GM19397 (cell line): ENCODE data around the gene TUBGCP3.
"Not testable (repeated sequence)": the region's sequence is repeated elsewhere in the genome, so short reads cannot be mapped to it uniquely, and the experiment has no call there.

Experiments used
- ATAC-seq: cut with Tn5 transposase; IDR thresholded peaks from one replicate; pipeline ENCODE4 v1.9.1; 2021; ENCODE audit warnings: mild to moderate bottlenecking, moderate library complexity; ENCODE audit not compliant: unreplicated experiment

TUBGCP3 gene

DNA sequence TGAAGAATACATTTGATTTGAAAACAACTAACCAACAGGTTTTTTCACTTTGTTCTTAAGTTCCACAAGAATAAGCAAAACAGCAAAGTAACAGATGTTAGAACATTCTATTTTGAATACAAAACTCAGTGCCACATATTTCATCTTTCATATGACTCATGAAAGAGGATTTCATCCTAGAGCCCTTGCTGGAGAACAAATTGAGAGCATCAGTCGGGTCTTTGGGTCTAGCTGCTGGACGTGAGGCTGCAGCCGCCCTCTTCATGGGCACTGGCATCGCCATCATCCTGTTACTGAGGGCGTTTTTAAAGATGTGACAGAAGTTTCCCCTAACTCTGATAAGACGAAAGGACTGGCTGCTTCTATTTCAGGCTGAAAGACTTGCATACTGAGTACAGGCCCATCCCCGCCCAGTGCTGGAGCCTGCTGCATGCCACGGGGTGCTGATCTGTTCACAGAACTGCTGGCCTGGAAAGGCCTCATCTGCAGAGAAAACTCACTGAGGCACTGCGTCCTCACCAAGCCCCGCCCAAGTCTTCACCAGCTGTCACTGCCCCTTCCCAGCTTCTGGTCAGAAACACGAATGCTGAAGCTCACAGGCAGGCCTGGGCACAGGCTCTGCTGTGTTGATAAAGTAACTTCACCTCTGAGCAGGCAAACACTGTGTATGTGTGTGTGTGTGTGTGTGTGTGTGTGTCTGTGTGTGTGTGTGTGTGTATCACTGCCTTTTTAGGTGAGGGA is 101.4 kb downstream of the TUBGCP3 start:
- no peak for ATAC-seq

GRCh38 chr13:112485814-112486213 is 102.1 kb downstream of the TUBGCP3 start:
- ATAC-seq: not testable (repeated sequence)

DNA sequence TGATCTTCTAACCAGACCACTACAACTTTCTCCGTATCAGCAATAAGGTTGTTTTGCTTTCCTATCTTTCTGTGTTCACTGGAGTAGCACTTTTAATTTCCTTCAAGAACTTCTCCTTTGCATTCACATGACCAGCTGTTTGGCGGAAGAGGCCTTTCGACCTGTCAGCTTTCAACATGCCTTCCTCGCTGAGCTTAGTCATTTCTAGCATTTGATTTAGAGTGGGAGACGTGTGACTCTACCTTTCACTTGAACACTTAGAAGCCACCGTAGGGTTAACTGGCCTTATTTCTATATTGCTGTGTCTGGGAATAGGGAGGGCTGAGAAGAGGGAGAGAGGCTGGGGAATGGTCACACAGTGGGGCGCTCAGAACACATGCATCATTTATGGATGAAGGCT is 104.7 kb downstream of the TUBGCP3 start:
- no peak for ATAC-seq

GRCh38 chr13:112481458-112481857 is 106.5 kb downstream of the TUBGCP3 start:
- ATAC-seq: no peak

DNA sequence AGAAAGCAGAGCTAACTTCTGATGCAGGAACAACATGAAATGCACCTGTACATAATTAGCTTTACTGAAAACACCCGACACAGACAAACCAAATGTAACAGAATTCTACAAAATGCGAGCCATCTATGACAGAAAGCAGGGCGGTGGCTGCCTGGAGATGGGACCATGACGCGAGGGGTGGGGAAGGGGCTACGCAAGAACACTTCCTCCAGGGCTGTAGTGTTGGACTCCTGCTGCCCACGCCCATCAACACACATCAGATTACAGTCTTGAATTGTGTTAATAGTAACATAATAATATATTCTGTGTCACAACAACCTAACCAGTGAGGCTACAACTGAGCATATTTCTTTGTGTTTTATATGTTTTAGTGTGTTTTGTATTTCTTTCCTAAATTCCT is 108.6 kb downstream of the TUBGCP3 start:
- ATAC-seq: no peak

DNA sequence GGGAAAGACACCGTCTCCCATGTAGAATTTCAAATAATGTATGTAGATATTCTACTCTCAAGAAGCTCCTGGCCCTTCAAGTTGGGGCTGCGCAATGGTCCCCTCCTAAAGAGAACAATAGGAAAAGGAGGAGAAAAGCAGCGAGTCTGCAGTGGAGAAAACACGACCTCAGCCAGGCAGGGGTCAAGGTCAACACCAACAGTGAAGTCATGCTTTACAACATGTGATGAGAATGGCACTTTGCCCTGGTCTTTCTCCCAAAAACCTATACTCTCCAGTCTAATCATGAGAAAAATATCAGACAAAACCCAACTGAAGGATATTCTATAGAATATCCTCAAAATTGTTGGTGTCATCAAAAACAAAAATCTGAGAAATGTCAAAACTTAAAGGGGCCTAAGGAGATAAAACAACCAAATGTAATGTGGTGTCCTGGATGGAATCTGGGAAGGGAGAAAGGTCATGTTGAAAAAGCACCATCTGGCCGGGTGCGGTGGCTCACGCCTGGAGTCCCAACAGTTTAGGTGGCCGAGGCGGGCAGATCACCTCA is 110.8 kb downstream of the TUBGCP3 start:
- no peak for ATAC-seq

- ATAC-seq: no peak
These were observed 112.1 kb downstream of the TUBGCP3 start for GRCh38 chr13:112475889-112476288.

- ATAC-seq: no peak
These were observed 113.1 kb downstream of the TUBGCP3 start for GRCh38 chr13:112474869-112475268.

DNA sequence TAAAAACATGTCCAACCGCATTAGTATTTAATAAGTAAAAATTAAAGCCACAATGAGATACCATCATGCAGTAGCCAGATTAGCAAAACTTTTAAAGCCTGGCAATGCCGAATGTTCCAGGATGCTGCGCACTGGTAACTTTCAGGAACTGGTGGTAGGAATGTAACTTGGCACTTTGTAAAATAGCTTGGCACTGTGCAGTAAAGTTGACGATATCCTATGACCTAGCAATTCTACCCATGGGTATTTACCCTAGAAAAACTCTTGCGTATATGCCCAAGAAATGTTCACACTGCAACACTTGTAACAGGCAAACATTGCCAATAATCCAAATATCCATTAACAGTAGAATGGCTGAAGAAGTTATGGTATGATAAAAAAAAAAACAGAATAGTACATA is 114.1 kb downstream of the TUBGCP3 start:
- no peak for ATAC-seq

DNA sequence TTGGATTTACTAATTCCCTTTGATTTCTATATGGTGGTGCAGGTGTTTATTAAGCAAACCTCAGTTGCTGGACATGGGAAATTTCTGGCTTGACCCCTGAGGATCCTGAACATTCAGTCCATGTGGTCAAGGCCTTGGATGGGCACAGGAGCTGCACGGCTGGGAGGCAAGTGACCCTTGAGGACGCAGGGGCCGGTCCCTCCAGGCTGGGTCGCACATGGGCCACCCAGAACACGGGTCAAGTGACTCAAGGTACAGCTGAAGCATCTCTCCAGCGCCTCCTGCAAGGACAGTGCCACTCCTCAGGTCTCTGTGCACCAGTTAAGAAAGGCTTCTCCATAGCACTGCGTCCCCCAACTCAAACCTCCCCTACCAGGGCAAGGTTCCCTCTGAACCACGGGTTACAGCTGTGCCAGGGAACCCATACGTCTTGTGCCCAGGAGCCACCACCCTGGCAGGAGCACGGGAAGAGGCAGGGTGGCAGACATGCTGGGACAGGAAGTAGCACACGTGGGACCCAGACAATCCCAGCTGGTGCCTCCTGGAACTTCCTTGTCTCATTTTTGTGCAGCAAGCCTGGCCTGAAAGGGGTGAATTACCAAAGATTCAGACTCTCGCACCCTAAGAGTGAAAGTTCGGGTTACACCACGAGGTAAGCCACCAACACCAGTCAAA is 118.7 kb downstream of the TUBGCP3 start:
- ATAC-seq: no peak

DNA sequence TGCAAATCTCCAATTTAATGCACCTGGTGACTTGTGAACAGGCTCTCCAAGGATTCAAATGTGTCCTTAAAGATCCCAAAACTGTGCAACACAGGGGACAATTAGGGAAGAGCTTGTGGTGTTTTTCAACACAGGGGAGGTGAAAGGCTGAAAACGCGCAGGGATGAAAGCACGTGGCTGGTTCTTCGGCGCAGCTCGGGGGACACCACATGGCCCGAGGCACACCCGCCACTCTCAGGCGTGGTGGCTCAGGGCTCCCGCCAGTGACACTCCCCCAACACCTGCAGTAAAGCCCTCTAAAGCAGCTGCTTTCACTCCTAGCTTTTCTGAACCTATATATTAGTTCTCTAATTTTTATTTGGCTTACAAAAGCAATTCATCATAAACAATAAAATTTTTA is 119.9 kb downstream of the TUBGCP3 start:
- no peak for ATAC-seq

GRCh38 chr13:112467236-112467635 is 120.7 kb downstream of the TUBGCP3 start:
- no peak for ATAC-seq

DNA sequence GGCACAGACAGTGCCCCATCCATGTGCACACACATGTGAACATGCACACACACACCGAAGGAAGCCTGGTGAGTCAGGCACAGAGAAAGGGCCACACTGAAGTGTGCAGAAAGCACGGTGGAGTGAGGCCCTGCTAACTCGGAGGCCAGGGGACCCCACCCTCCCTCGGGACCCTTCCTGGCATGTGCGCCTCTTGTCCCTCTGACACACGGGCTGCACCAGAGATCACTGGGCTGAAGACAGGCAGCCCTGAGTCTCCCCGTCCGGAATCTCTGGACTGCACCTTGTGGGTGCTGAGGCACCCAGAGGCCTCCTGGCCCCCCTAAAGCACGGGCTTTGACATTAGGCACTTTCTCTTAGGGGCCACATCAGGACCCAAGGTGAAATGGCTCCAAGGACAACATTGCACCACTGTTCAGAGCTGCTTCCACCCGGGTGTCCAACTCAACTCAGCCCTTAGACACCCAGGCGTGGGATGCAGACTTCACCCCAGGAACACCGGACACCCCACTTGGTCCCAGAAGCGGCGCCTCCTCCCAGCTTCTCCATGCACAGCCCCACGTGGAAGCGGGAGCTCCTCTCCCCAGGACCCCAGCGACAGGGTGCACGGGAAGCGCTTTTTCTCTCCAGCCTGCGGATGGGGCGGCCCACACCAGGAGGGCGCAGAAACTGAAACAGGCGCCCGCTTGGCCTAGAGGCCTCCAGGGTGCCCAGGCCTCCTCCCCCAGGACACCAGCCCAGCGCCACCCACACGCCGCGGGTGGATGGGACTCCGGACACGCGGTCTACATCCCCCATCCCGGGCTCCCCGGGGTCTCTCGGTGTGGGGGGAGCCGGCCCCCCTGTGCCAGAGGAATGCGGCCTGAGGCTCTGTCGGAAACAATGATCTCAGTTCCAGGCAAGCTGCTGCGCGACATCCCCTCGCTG is 121.6 kb downstream of the TUBGCP3 start:
- ATAC-seq: no peak

GRCh38 chr13:112465251-112466131 is 122.5 kb downstream of the TUBGCP3 start:
- ATAC-seq: no peak

- ATAC-seq: no peak
These were observed 123.2 kb downstream of the TUBGCP3 start for GRCh38 chr13:112464720-112465119.

DNA sequence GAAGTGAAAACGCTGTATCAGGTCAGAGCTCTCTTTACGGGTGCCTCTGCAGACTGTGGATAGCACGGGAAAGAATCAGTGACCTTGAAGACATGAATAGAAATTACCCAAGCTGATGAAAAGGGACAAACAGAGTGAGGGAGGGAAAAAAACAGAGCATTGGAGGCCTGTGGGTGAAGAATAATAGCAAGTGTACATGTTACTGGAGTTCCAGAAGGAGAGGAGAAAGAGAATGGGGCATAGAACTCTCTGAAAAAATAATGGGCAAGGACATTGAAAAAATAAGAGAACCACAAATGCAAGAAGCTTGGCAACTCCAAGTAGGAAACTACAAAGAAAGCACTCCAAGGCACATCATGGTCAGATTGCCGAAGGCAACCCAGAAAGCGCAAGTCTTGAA is 125.5 kb downstream of the TUBGCP3 start:
- no peak for ATAC-seq

GRCh38 chr13:112457485-112457884 is 130.5 kb downstream of the TUBGCP3 start:
- ATAC-seq: no peak

GRCh38 chr13:112457081-112457480 is 130.9 kb downstream of the TUBGCP3 start:
- ATAC-seq: no peak

- ATAC-seq: no peak
These were observed 131.6 kb downstream of the TUBGCP3 start for GRCh38 chr13:112456138-112457056.
